Measurements from ENCODE around the gene CXCR1. TPM values are rescaled to one million over a fixed set of nuclear protein-coding genes. Genes with fewer than 3 reads are reported as not detected.

The CXCR1 gene
- total RNA-seq, 1 donor from 2014 or later, result not detected

- DNase-seq (ENCODE audit: low read depth), result no peak
- TF ChIP-seq CTCF (conservative IDR thresholded peaks at IDR 0.05; ENCODE audit: low read depth, low read length), result no peak
Measured at GRCh38 chr2:218146056-218146455, 20.7 kb downstream of the CXCR1 start.

GRCh38 chr2:218145124-218145523 lies 21.6 kb downstream of the CXCR1 start:
- TF ChIP-seq CTCF (conservative IDR thresholded peaks at IDR 0.05; ENCODE audit: low read depth, low read length), result no peak
- H3K4me3 ChIP-seq (ENCODE audit: low read depth, low read length), result no peak overlapping the region
- no peak for DNase-seq (ENCODE audit: low read depth)

More at GRCh38 chr2:218146056-218146455, 20.7 kb downstream of the CXCR1 start:
- no peak overlapping the region for H3K4me3 ChIP-seq (ENCODE audit: low read depth, low read length)

GRCh38 chr2:218138047-218138446 lies 28.7 kb downstream of the CXCR1 start:
- no peak for TF ChIP-seq CTCF (conservative IDR thresholded peaks at IDR 0.05; ENCODE audit: low read depth, low read length)
- H3K4me3 ChIP-seq (ENCODE audit: low read depth, low read length), result no peak overlapping the region
- DNase-seq (ENCODE audit: low read depth), result no peak

GRCh38 chr2:218137514-218137913 lies 29.2 kb downstream of the CXCR1 start:
- no peak for TF ChIP-seq CTCF (conservative IDR thresholded peaks at IDR 0.05; ENCODE audit: low read depth, low read length)
- no peak overlapping the region for H3K4me3 ChIP-seq (ENCODE audit: low read depth, low read length)
- no peak for DNase-seq (ENCODE audit: low read depth)

- no peak for TF ChIP-seq CTCF (conservative IDR thresholded peaks at IDR 0.05; ENCODE audit: low read depth, low read length)
- H3K4me3 ChIP-seq (ENCODE audit: low read depth, low read length), result no peak overlapping the region
- no peak for DNase-seq (ENCODE audit: low read depth)
Measured at GRCh38 chr2:218130822-218131221, 35.9 kb downstream of the CXCR1 start.

- no peak for DNase-seq (ENCODE audit: low read depth)
- TF ChIP-seq CTCF (conservative IDR thresholded peaks at IDR 0.05; ENCODE audit: low read depth, low read length), result no peak
- H3K4me3 ChIP-seq (ENCODE audit: low read depth, low read length), result no peak overlapping the region
Measured at GRCh38 chr2:218130377-218130776, 36.4 kb downstream of the CXCR1 start.

GRCh38 chr2:218129458-218130135 lies 37.2 kb downstream of the CXCR1 start:
- no peak for TF ChIP-seq CTCF (conservative IDR thresholded peaks at IDR 0.05; ENCODE audit: low read depth, low read length)
- no peak for DNase-seq (ENCODE audit: low read depth)
- no peak overlapping the region for H3K4me3 ChIP-seq (ENCODE audit: low read depth, low read length)
